HEK293T (cell line): ENCODE data around the gene PERM1.
"Not testable (repeated sequence)": the region's sequence is repeated elsewhere in the genome, so short reads cannot be mapped to it uniquely, and the experiment has no call there.

ENCODE experiments used
- CTCF ChIA-PET: fragments of 350-600 bp; formaldehyde crosslinking; extraction: SDS; loops from one replicate; lab custom pipeline; 2021; ENCODE audit warnings: antibody characterized with exemption, inconsistent platforms; lab: Yijun Ruan, JAX
- POLR2A ChIA-PET: fragments of 350-600 bp; formaldehyde crosslinking; extraction: SDS; loops from one replicate; lab custom pipeline; 2020; ENCODE audit warnings: antibody characterized with exemption, inconsistent platforms; lab: Yijun Ruan, JAX
- DNase-seq: peaks from one replicate; pipeline ENCODE4 v3.0.0; 2012; ENCODE audit warnings: mixed read lengths; ENCODE audit errors: extremely low spot score
- ARNT ChIP-seq: fragments of 450-650 bp; IDR thresholded peaks from 2 replicates; pipeline ENCODE4 v1.6.1; 2017; ENCODE audit warnings: mild to moderate bottlenecking
- BHLHE40 ChIP-seq: fragments of 450-650 bp; IDR thresholded peaks from 2 replicates; pipeline ENCODE4 v1.6.1; 2016; ENCODE audit warnings: mild to moderate bottlenecking, moderate library complexity, borderline replicate concordance
- CTBP1 ChIP-seq: fragments of 450-650 bp; IDR thresholded peaks from 2 replicates; pipeline ENCODE4 v1.6.1; 2016; ENCODE audit warnings: borderline replicate concordance
- ELF4 ChIP-seq: fragments of 450-650 bp; IDR thresholded peaks from 2 replicates; pipeline ENCODE4 v1.6.1; 2017; ENCODE audit warnings: antibody characterized with exemption
- FOXA1 ChIP-seq: fragments of 450-650 bp; IDR thresholded peaks from 2 replicates; pipeline ENCODE4 v1.6.1; 2016; ENCODE audit warnings: mild to moderate bottlenecking
- FOXK2 ChIP-seq: fragments of 450-650 bp; IDR thresholded peaks from 2 replicates; pipeline ENCODE4 v1.6.1; 2016; ENCODE audit warnings: mild to moderate bottlenecking
- FOXM1 ChIP-seq: fragments of 450-650 bp; IDR thresholded peaks from 2 replicates; pipeline ENCODE4 v1.6.1; 2017; ENCODE audit warnings: mild to moderate bottlenecking, borderline replicate concordance
- HDGF ChIP-seq: fragments of 450-650 bp; IDR thresholded peaks from 2 replicates; pipeline ENCODE4 v1.6.1; 2017; ENCODE audit warnings: antibody characterized with exemption, borderline replicate concordance
- L3MBTL2 ChIP-seq: fragments of 450-650 bp; conservative IDR thresholded peaks from 2 replicates; pipeline ENCODE4 v1.6.1; 2016; ENCODE audit warnings: mild to moderate bottlenecking
- LEF1 ChIP-seq: fragments of 450-650 bp; IDR thresholded peaks from 2 replicates; pipeline ENCODE4 v1.6.1; 2017; ENCODE audit warnings: mild to moderate bottlenecking, borderline replicate concordance
- NFRKB ChIP-seq: fragments of 450-650 bp; IDR thresholded peaks from 2 replicates; pipeline ENCODE4 v1.6.1; 2016; ENCODE audit warnings: mild to moderate bottlenecking, moderate library complexity
- PKNOX1 ChIP-seq: fragments of 450-650 bp; IDR thresholded peaks from 2 replicates; pipeline ENCODE4 v1.6.1; 2016
- SP1 ChIP-seq: fragments of 450-650 bp; IDR thresholded peaks from 2 replicates; pipeline ENCODE4 v1.6.1; 2017
- SUZ12 ChIP-seq: fragments of 450-650 bp; IDR thresholded peaks from 2 replicates; pipeline ENCODE4 v1.6.1; 2016; ENCODE audit warnings: mild to moderate bottlenecking
- TARDBP ChIP-seq: fragments of 450-650 bp; IDR thresholded peaks from 2 replicates; pipeline ENCODE4 v1.6.1; 2016
- ZNF384 ChIP-seq: fragments of 450-650 bp; IDR thresholded peaks from 2 replicates; pipeline ENCODE4 v1.6.1; 2016

The PERM1 gene

GRCh38 chr1:951364-951763 lies 30.5 kb downstream of the PERM1 start:
- ChIA-PET POLR2A (no interaction called here), CTCF (interaction anchor here (0.7 to 1.6 kb wide), 3 partner anchors 10 to 46 kb away, joined by 3 to 7 read pairs (median 3); partner anchors contain the start of gene PLEKHN1)
- DNase-seq, result no peak
- TF ChIP-seq L3MBTL2 (peak; percentile 35; the same call in 1 of the 2 replicates), BHLHE40 (no peak)

- POLR2A ChIA-PET, result no interaction called here
These were observed 31.0 kb downstream of the PERM1 start for GRCh38 chr1:950881-951280.

GRCh38 chr1:950268-950667 lies 31.6 kb downstream of the PERM1 start:
- TF ChIP-seq TARDBP (peak; percentile 32; the same call in 1 of the 2 replicates), NFRKB (no peak), SUZ12 (no peak), ARNT (no peak), FOXM1 (no peak)
- ChIA-PET POLR2A (no interaction called here), CTCF (interaction anchor here (1.6 kb wide), 1 partner anchor 9 kb away, joined by 7 read pairs; no protein-coding TSS in a partner anchor)
- no peak for DNase-seq

More at GRCh38 chr1:950881-951280, 31.0 kb downstream of the PERM1 start:
- no peak for DNase-seq
- no peak for TF ChIP-seq NFRKB
- CTCF ChIA-PET, result interaction anchor here (1.6 kb wide), 1 partner anchor 9 kb away, joined by 7 read pairs; no protein-coding TSS in a partner anchor

GRCh38 chr1:947958-948357 lies 33.9 kb downstream of the PERM1 start:
- TF ChIP-seq HDGF (no peak), CTBP1 (no peak), L3MBTL2 (no peak), FOXM1 (no peak), FOXA1 (no peak), ELF4 (no peak), SUZ12 (no peak), ZNF384 (no peak), SP1 (no peak), PKNOX1 (no peak), BHLHE40 (no peak), NFRKB (no peak), LEF1 (no peak)
- ChIA-PET CTCF (no interaction called here), POLR2A (no interaction called here)
- DNase-seq, result no peak

- DNase-seq, CTCF ChIA-PET: not testable (repeated sequence)
- POLR2A ChIA-PET, result interaction anchor here (0.9 kb wide), 1 partner anchor 12 kb away, joined by 4 read pairs; the partner anchor contains the start of gene NOC2L
These were observed 35.1 kb downstream of the PERM1 start for GRCh38 chr1:946811-947210.

GRCh38 chr1:945688-946556 lies 36.0 kb downstream of the PERM1 start:
- no peak for DNase-seq
- ChIA-PET POLR2A (interaction anchor here (0.9 kb wide), 2 partner anchors 8 to 13 kb away, joined by 3 to 4 read pairs; partner anchors contain the start of gene NOC2L), CTCF (interaction anchor here (0.7 kb wide), 1 partner anchor 30 kb away, joined by 3 read pairs; no protein-coding TSS in a partner anchor)
- TF ChIP-seq HDGF, result no peak
- TF ChIP-seq SP1, result no peak
- TF ChIP-seq FOXK2, result no peak
- TF ChIP-seq FOXA1, result no peak
- TF ChIP-seq TARDBP, result no peak
- TF ChIP-seq ELF4, result no peak
- TF ChIP-seq ZNF384, result no peak
- TF ChIP-seq CTBP1, result no peak
- TF ChIP-seq BHLHE40, result no peak
- no peak for TF ChIP-seq SUZ12
- no peak for TF ChIP-seq LEF1
- no peak for TF ChIP-seq FOXM1
- no peak for TF ChIP-seq PKNOX1
- no peak for TF ChIP-seq NFRKB
- TF ChIP-seq ARNT, result no peak
- TF ChIP-seq L3MBTL2, result no peak

- no peak for DNase-seq
- ChIA-PET CTCF (interaction anchor here (0.7 to 1.1 kb wide), 2 partner anchors 32 to 119 kb away, joined by 3 to 5 read pairs; no protein-coding TSS in a partner anchor), POLR2A (interaction anchor here (0.9 to 7.5 kb wide), 8 partner anchors 14 to 40 kb away, joined by 3 to 61 read pairs (median 4); partner anchors contain the start of genes KLHL17, NOC2L and SAMD11)
- TF ChIP-seq ELF4 (no peak), CTBP1 (no peak), BHLHE40 (no peak)
These were observed 37.3 kb downstream of the PERM1 start for GRCh38 chr1:944341-945325.
